Measurements from ENCODE around the gene GSG1. TPM values are rescaled to one million over a fixed set of nuclear protein-coding genes. Genes with fewer than 3 reads are reported as not detected.

GSG1 gene
- total and polyA plus RNA-seq, 8 donors = not detected

GRCh38 chr12:13093848-13094220, 9.6 kb downstream of the GSG1 start:
- WGBS, 5 donors = 20 to 43% (median 34%) methylated on average over 2 of the region's 2 CpGs
- Histone ChIP-seq H3K9me3 (no peaks in the 10 kb centered on the region), H3K27ac (no peak overlapping the region), H3K27me3 (no peaks in the 10 kb centered on the region), H3K4me3 (no peak overlapping the region), H3K36me3 (no peaks in the 10 kb centered on the region), H3K4me1 (peaks cover 3 to 37% (median 19%) of the 10 kb centered on the region in 4 donors)
- intact Hi-C loops (cut with DNase I; ENCODE audit: low total_unique reads) = no loop called here
- no peak for TF ChIP-seq POLR2A (IDR thresholded peaks at IDR 0.05)
- TF ChIP-seq CTCF (IDR thresholded peaks at IDR 0.05) = no peak
- no peak for TF ChIP-seq EP300 (IDR thresholded peaks at IDR 0.05)
- no peak for TF ChIP-seq POLR2AphosphoS5 (IDR thresholded peaks at IDR 0.05)
- peak in 1 of 2 donors; percentile 71 for DNase-seq

GRCh38 chr12:13093191-13093847, 10.1 kb downstream of the GSG1 start:
- DNase-seq = no peak
- WGBS, 5 donors = 67 to 77% (median 75%) methylated on average over 7 of the region's 7 CpGs
- intact Hi-C loops (cut with DNase I; ENCODE audit: low total_unique reads) = no loop called here
- Histone ChIP-seq H3K36me3 (no peaks in the 10 kb centered on the region), H3K4me3 (no peak overlapping the region), H3K27me3 (no peaks in the 10 kb centered on the region), H3K27ac (no peak overlapping the region), H3K9me3 (no peaks in the 10 kb centered on the region), H3K4me1 (peaks cover 0 to 32% (median 15%) of the 10 kb centered on the region in 4 donors)
- no peak for TF ChIP-seq POLR2A (IDR thresholded peaks at IDR 0.05)
- no peak for TF ChIP-seq POLR2AphosphoS5 (IDR thresholded peaks at IDR 0.05)
- TF ChIP-seq CTCF (IDR thresholded peaks at IDR 0.05) = no peak
- no peak for TF ChIP-seq EP300 (IDR thresholded peaks at IDR 0.05)

GRCh38 chr12:13091832-13092231, 11.6 kb downstream of the GSG1 start:
- no peaks in the 10 kb centered on the region for H3K36me3 ChIP-seq
- WGBS, 5 donors = 66 to 75% (median 72%) methylated on average over 6 of the region's 6 CpGs
- no peaks in the 10 kb centered on the region for H3K9me3 ChIP-seq
- H3K4me3 ChIP-seq = no peak overlapping the region
- H3K4me1 ChIP-seq = peaks cover 0 to 21% (median 3%) of the 10 kb centered on the region in 4 donors
- DNase-seq = no peak
- no peak overlapping the region for H3K27ac ChIP-seq
- TF ChIP-seq CTCF (IDR thresholded peaks at IDR 0.05) (no peak), EP300 (IDR thresholded peaks at IDR 0.05) (no peak), POLR2A (IDR thresholded peaks at IDR 0.05) (no peak), POLR2AphosphoS5 (IDR thresholded peaks at IDR 0.05) (no peak)
- intact Hi-C loops (cut with DNase I; ENCODE audit: low total_unique reads) = no loop called here
- no peaks in the 10 kb centered on the region for H3K27me3 ChIP-seq

GRCh38 chr12:13090054-13090453, 13.4 kb downstream of the GSG1 start:
- no peaks in the 10 kb centered on the region for H3K9me3 ChIP-seq
- WGBS, 5 donors = 88 to 95% (median 93%) methylated on average over 4 of the region's 4 CpGs
- intact Hi-C loops (cut with DNase I; ENCODE audit: low total_unique reads) = no loop called here
- H3K27me3 ChIP-seq = no peaks in the 10 kb centered on the region
- no peak overlapping the region for H3K27ac ChIP-seq
- peaks cover 0 to 12% (median 0%) of the 10 kb centered on the region in 4 donors for H3K4me1 ChIP-seq
- TF ChIP-seq POLR2AphosphoS5 (IDR thresholded peaks at IDR 0.05) = no peak
- no peak for TF ChIP-seq CTCF (IDR thresholded peaks at IDR 0.05)
- TF ChIP-seq EP300 (IDR thresholded peaks at IDR 0.05) = no peak
- no peak for TF ChIP-seq POLR2A (IDR thresholded peaks at IDR 0.05)
- DNase-seq = no peak
- no peak overlapping the region for H3K4me3 ChIP-seq
- H3K36me3 ChIP-seq = peaks cover 0 to 7% (median 2%) of the 10 kb centered on the region in 4 donors
